Choroid plexus epithelial cell (primary cell): ENCODE measurements around the gene OBSCN.
A peak's percentile ranks its signal among the peaks of the same experiment; 100 is the strongest.

Source experiments
- DNase-seq: peaks from one replicate; pipeline ENCODE4 v3.0.0-alpha.2; 2010; ENCODE audit warnings: low read depth
- H3K4me3 ChIP-seq: 2 replicates; pipeline ENCODE4 v1.5.1; 2011; ENCODE audit warnings: low read depth, mild to moderate bottlenecking, control low read depth, low read length, moderate library complexity
- CTCF ChIP-seq: conservative IDR thresholded peaks from 2 replicates; pipeline ENCODE4 v1.5.1; 2011; ENCODE audit warnings: low read depth, mild to moderate bottlenecking, control low read depth, inconsistent platforms, low read length, moderate library complexity

Gene OBSCN

GRCh38 chr1:228338521-228339051 is 130.7 kb downstream of the OBSCN start:
- no peak overlapping the region for H3K4me3 ChIP-seq
- no peak for DNase-seq
- no peak for TF ChIP-seq CTCF

- no peak overlapping the region for H3K4me3 ChIP-seq
- DNase-seq = no peak
- TF ChIP-seq CTCF = no peak
These were observed 131.3 kb downstream of the OBSCN start for GRCh38 chr1:228339059-228339704.

GRCh38 chr1:228339766-228340685 is 132.2 kb downstream of the OBSCN start:
- no peak overlapping the region for H3K4me3 ChIP-seq
- DNase-seq = no peak
- TF ChIP-seq CTCF = no peak

GRCh38 chr1:228340686-228341449 is 133.0 kb downstream of the OBSCN start:
- H3K4me3 ChIP-seq = no peak overlapping the region
- no peak for DNase-seq
- peak; percentile 47 for TF ChIP-seq CTCF

- TF ChIP-seq CTCF = no peak
- DNase-seq = no peak
- H3K4me3 ChIP-seq = no peak overlapping the region
These were observed 133.6 kb downstream of the OBSCN start for GRCh38 chr1:228341450-228341813.

GRCh38 chr1:228341814-228342626 is 134.2 kb downstream of the OBSCN start:
- no peak for DNase-seq
- no peak overlapping the region for H3K4me3 ChIP-seq
- no peak for TF ChIP-seq CTCF
